Endodermal cell (in vitro differentiated cells): ENCODE results near the gene MST1. TPM values are rescaled to one million over a fixed set of nuclear protein-coding genes. Genes with fewer than 3 reads are reported as not detected.

Experiments
- DNase-seq: peaks from one replicate; pipeline ENCODE4 v3.0.0-alpha.2; 2017
- H3K27ac ChIP-seq: 2 replicates; pipeline ENCODE4 v1.5.1; 2013; ENCODE audit warnings: mild to moderate bottlenecking, low read depth, low read length, moderate library complexity
- H3K27me3 ChIP-seq: 2 replicates; pipeline ENCODE4 v1.6.1; 2013; ENCODE audit warnings: mild to moderate bottlenecking, low read length, moderate library complexity; ENCODE audit not compliant: insufficient read depth, control insufficient read depth, poor library complexity, severe bottlenecking
- H3K36me3 ChIP-seq: 2 replicates; pipeline ENCODE4 v1.7.0; 2013; ENCODE audit warnings: mild to moderate bottlenecking, low read length, moderate library complexity; ENCODE audit not compliant: control insufficient read depth, insufficient read depth
- H3K4me1 ChIP-seq: one replicate; pipeline ENCODE4 v1.7.0; 2013; ENCODE audit warnings: low read length; ENCODE audit not compliant: control insufficient read depth, insufficient read depth
- H3K4me3 ChIP-seq: 2 replicates; pipeline ENCODE4 v1.5.1; 2013; ENCODE audit warnings: mild to moderate bottlenecking, low read length, moderate library complexity
- H3K9ac ChIP-seq: 2 replicates; pipeline ENCODE4 v1.6.1; 2013; ENCODE audit warnings: mild to moderate bottlenecking, low read length, moderate library complexity; ENCODE audit not compliant: poor library complexity, severe bottlenecking; ENCODE audit errors: extremely low read depth
- H3K9me3 ChIP-seq: 2 replicates; pipeline ENCODE4 v1.6.1; 2013; ENCODE audit warnings: mild to moderate bottlenecking, low read length, moderate library complexity; ENCODE audit not compliant: control insufficient read depth
- H3K27ac Mint-ChIP-seq: 2 replicates; pipeline ENCODE4 v1.8.0; 2020; ENCODE audit warnings: mixed read lengths
- H3K27me3 Mint-ChIP-seq: 2 replicates; pipeline ENCODE4 v1.8.0; 2021; ENCODE audit warnings: mild to moderate bottlenecking, mixed read lengths; ENCODE audit not compliant: insufficient read depth
- H3K36me3 Mint-ChIP-seq: 2 replicates; pipeline ENCODE4 v1.8.0; 2020; ENCODE audit warnings: low read depth, mixed read lengths
- H3K4me1 Mint-ChIP-seq: 2 replicates; pipeline ENCODE4 v1.8.0; 2020; ENCODE audit warnings: mixed read lengths
- H3K4me3 Mint-ChIP-seq: 2 replicates; pipeline ENCODE4 v1.8.0; 2020; ENCODE audit warnings: mild to moderate bottlenecking, moderate library complexity, mixed read lengths
- H3K9me3 Mint-ChIP-seq: 2 replicates; pipeline ENCODE4 v1.8.0; 2020; ENCODE audit warnings: mild to moderate bottlenecking, mixed read lengths
- WGBS, 2 experiments: methylation state at CpG; one replicate each; pipeline versions ENCODE4 v1.1.5 to v1.1.7; 2013; ENCODE audit warnings: missing lambda C conversion rate in 2 of 2, mixed read lengths in 1 of 2; ENCODE audit not compliant: insufficient coverage in 1 of 2, insufficient read length in 1 of 2; 5-methylcytosine and 5-hydroxymethylcytosine counted together
- total RNA-seq, 2 donors: library from RNA; stranded (reverse); fragmentation: NEBNext Ultra II Directional in 1 of 2; extraction: Animal tissue kit (Norgen Biotek cat#: 25700) in 1 of 2; gene quantifications; 2 replicates in 1 of 2; 3 replicates in 1 of 2; pipeline ENCODE4 v1.2.1, GENCODE V29; 2021
- TF ChIP-seq, protein P1 (sequence below): fragments of 200-600 bp; sonication (generic); conservative IDR thresholded peaks from 2 replicates; pipeline ENCODE4 v1.5.0; 2021; ENCODE audit warnings: antibody characterized with exemption, mild to moderate bottlenecking

MST1 gene
- total RNA-seq, 2 donors from 2014 or later, result 30.8 to 35.5 TPM

DNA sequence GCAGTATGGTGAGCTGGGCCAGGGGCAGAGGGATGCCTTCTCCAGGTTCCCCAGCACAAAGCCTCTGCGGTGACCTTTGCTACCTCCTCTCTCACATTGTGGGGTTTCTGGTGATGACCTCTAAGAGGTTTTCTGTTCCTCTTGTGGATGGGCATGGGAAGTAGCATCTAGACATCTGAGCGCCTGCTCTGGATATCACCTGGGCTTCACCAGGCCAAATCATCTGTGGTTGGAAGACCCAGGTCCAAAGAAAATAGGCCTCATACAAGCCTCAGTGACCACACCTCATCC is 8.1 kb downstream of the MST1 start:
- no peaks in the 10 kb centered on the region for H3K27me3 Mint-ChIP-seq
- H3K4me3 ChIP-seq, result no peak overlapping the region
- H3K27ac ChIP-seq, result no peak overlapping the region
- H3K36me3 Mint-ChIP-seq, result peaks cover 53% of the 10 kb centered on the region
- H3K9ac ChIP-seq, result no peak overlapping the region
- no peak overlapping the region for H3K4me3 Mint-ChIP-seq
- no peak overlapping the region for H3K27ac Mint-ChIP-seq
- H3K4me1 Mint-ChIP-seq, result no peaks in the 10 kb centered on the region
- peaks cover 76% of the 10 kb centered on the region for H3K36me3 ChIP-seq
- 100% methylated on average over 1 to 2 of the region's 2 CpGs for WGBS, 2 experiments
- DNase-seq, result no peak
- no peaks in the 10 kb centered on the region for H3K9me3 ChIP-seq
- H3K9me3 Mint-ChIP-seq, result no peaks in the 10 kb centered on the region
- no peaks in the 10 kb centered on the region for H3K27me3 ChIP-seq
- H3K4me1 ChIP-seq, result no peaks in the 10 kb centered on the region
- TF ChIP-seq, protein P1, sequence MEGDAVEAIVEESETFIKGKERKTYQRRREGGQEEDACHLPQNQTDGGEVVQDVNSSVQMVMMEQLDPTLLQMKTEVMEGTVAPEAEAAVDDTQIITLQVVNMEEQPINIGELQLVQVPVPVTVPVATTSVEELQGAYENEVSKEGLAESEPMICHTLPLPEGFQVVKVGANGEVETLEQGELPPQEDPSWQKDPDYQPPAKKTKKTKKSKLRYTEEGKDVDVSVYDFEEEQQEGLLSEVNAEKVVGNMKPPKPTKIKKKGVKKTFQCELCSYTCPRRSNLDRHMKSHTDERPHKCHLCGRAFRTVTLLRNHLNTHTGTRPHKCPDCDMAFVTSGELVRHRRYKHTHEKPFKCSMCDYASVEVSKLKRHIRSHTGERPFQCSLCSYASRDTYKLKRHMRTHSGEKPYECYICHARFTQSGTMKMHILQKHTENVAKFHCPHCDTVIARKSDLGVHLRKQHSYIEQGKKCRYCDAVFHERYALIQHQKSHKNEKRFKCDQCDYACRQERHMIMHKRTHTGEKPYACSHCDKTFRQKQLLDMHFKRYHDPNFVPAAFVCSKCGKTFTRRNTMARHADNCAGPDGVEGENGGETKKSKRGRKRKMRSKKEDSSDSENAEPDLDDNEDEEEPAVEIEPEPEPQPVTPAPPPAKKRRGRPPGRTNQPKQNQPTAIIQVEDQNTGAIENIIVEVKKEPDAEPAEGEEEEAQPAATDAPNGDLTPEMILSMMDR, result no peak

DNA sequence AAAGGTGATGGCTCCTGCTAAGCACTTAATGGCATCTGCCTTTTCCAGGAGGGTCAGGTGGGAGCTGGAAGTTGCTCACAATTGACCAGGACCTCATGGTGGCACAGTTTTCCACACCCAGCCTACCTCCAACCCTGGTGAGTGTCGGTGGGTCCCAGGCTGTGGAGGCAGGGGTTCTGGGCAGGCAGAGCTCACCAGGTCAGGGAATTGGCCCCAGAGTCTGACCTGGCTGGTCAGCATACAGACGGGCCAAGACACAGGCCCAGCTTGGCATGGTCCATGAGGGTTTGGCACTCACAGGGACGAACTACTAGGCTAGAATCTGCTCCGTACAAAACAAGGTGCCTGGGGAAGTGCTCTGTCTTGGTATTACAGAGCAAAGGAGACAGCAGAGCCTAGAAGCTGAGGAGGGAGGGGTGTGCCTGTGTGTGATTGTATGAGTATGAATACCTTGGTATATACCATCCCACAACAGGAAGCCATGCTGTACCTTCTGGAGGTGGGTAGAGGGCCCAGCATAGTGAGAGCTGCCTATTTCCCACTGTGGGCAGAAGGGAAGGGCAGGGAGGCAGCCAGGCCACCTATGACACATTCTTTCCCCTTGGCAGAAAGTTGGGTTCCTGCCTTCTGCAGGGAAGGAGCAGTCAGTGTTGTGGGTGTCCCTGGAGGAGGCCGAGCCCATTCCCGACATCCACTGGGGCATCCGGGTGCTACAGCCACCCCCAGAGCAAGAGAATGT is 8.6 kb downstream of the MST1 start:
- peaks cover 58% of the 10 kb centered on the region for H3K36me3 Mint-ChIP-seq
- H3K27ac Mint-ChIP-seq, result no peak overlapping the region
- 89 to 94% methylated on average over 4 to 7 of the region's 7 CpGs for WGBS, 2 experiments
- Histone ChIP-seq H3K9me3 (no peaks in the 10 kb centered on the region), H3K27ac (no peak overlapping the region), H3K9ac (no peak overlapping the region), H3K36me3 (peaks cover 81% of the 10 kb centered on the region), H3K27me3 (no peaks in the 10 kb centered on the region), H3K4me1 (no peaks in the 10 kb centered on the region), H3K4me3 (no peak overlapping the region)
- H3K4me3 Mint-ChIP-seq, result no peak overlapping the region
- no peaks in the 10 kb centered on the region for H3K9me3 Mint-ChIP-seq
- H3K4me1 Mint-ChIP-seq, result no peaks in the 10 kb centered on the region
- no peak for DNase-seq
- H3K27me3 Mint-ChIP-seq, result no peaks in the 10 kb centered on the region
- TF ChIP-seq, protein P1, result no peak

- TF ChIP-seq, protein P1, result no peak
These were observed 13.4 kb downstream of the MST1 start for GRCh38 chr3:49675912-49676311.

More at GRCh38 chr3:49675912-49676311, 13.4 kb downstream of the MST1 start:
- peaks cover 54% of the 10 kb centered on the region for H3K36me3 ChIP-seq
- no peak overlapping the region for H3K27ac Mint-ChIP-seq
- no peak overlapping the region for H3K27ac ChIP-seq
- no peak overlapping the region for H3K4me3 ChIP-seq
- H3K9me3 Mint-ChIP-seq, result no peaks in the 10 kb centered on the region
- WGBS, 2 experiments, result 92 to 96% methylated on average over 10 to 11 of the region's 11 CpGs
- H3K4me1 ChIP-seq, result peaks cover 3% of the 10 kb centered on the region
- no peaks in the 10 kb centered on the region for H3K27me3 ChIP-seq
- no peak for DNase-seq
- H3K9ac ChIP-seq, result no peak overlapping the region
- H3K36me3 Mint-ChIP-seq, result peaks cover 38% of the 10 kb centered on the region
- H3K9me3 ChIP-seq, result no peaks in the 10 kb centered on the region
- H3K4me3 Mint-ChIP-seq, result peak overlapping the region; percentile 84
- peaks cover 13% of the 10 kb centered on the region for H3K4me1 Mint-ChIP-seq
- H3K27me3 Mint-ChIP-seq, result no peaks in the 10 kb centered on the region
